ENCODE data around the gene AQP3. TPM values are rescaled to one million over a fixed set of nuclear protein-coding genes. Genes with fewer than 3 reads are reported as not detected.
A peak's percentile ranks its signal among the peaks of the same experiment; 100 is the strongest.

The AQP3 gene
- total RNA-seq, 1 experiment from 2014 or later, result 1.0 TPM

DNA sequence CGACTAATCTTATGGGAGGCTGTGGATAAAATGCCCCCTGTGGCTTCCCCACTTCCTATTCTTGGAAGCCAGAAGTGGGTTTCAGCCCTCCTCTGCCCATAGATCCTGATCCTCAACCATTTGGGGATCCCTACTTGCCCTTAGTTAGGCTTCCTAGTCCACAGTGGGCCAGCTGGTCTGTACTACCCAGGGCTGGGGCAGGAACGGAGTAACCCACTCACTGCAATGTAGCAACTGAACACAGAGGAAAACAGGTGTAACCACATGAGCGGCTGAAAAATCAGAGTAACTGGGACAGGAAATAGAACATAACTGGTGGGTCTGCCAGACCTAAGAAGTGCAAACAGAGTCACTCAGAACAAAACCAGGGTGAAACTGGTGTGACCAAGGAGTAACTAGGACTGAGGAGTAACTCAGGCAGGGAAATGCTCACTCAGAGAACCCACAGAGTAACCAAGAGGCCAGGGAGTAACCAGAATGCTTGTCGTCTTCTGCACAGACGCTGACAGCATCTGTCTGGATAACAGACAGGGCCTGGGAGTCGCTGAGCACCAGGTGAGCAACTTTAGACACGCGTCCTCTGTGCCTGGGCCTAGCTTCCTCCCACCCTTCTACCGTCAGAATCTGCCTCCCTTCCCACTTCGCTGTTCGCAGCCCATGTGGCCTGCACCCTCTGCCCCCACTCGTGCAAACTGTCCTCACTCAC lies 1.0 kb downstream of the AQP3 start:
- POLR2A ChIA-PET, result no interaction called here
- no peak overlapping the region for H3K27ac ChIP-seq (ENCODE audit: low read length)

GRCh38 chr9:33445389-33446239 lies 1.8 kb downstream of the AQP3 start:
- intact Hi-C loops (cut with micrococcal nuclease; ENCODE audit: unreplicated experiment), result no loop called here
- Histone ChIP-seq H3K27me3 (ENCODE audit: control insufficient read depth, insufficient read depth, low read length) (peaks cover 3% of the 10 kb centered on the region), H3K9me3 (ENCODE audit: control insufficient read depth, insufficient read depth, low read depth, low read length) (no peaks in the 10 kb centered on the region), H3K27ac (ENCODE audit: low read length) (no peak overlapping the region), H3K4me1 (ENCODE audit: control insufficient read depth, insufficient read depth, low read length) (peaks cover 7% of the 10 kb centered on the region; the same call in 1 of the 2 replicates), H3K36me3 (ENCODE audit: control insufficient read depth, insufficient read depth, low read length) (no peaks in the 10 kb centered on the region), H3K4me3 (ENCODE audit: low read depth in 2 of 2, low read length in 2 of 2) (no peak overlapping the region)
- ATAC-seq (no peak), DNase-seq (ENCODE audit: low read depth, low spot score) (no peak)
- TF ChIP-seq POLR2AphosphoS5 (IDR thresholded peaks at IDR 0.05; ENCODE audit: low read depth, low read length) (no peak), SIN3A (IDR thresholded peaks at IDR 0.05; ENCODE audit: borderline replicate concordance, insufficient read depth, low read depth, low read length) (no peak), TCF7L2 (IDR thresholded peaks at IDR 0.05; ENCODE audit: low read depth, low read length) (no peak)
- TF ChIP-seq, protein P1, sequence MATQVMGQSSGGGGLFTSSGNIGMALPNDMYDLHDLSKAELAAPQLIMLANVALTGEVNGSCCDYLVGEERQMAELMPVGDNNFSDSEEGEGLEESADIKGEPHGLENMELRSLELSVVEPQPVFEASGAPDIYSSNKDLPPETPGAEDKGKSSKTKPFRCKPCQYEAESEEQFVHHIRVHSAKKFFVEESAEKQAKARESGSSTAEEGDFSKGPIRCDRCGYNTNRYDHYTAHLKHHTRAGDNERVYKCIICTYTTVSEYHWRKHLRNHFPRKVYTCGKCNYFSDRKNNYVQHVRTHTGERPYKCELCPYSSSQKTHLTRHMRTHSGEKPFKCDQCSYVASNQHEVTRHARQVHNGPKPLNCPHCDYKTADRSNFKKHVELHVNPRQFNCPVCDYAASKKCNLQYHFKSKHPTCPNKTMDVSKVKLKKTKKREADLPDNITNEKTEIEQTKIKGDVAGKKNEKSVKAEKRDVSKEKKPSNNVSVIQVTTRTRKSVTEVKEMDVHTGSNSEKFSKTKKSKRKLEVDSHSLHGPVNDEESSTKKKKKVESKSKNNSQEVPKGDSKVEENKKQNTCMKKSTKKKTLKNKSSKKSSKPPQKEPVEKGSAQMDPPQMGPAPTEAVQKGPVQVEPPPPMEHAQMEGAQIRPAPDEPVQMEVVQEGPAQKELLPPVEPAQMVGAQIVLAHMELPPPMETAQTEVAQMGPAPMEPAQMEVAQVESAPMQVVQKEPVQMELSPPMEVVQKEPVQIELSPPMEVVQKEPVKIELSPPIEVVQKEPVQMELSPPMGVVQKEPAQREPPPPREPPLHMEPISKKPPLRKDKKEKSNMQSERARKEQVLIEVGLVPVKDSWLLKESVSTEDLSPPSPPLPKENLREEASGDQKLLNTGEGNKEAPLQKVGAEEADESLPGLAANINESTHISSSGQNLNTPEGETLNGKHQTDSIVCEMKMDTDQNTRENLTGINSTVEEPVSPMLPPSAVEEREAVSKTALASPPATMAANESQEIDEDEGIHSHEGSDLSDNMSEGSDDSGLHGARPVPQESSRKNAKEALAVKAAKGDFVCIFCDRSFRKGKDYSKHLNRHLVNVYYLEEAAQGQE (IDR thresholded peaks at IDR 0.05; ENCODE audit: insufficient read depth in 1 of 2, low read depth in 2 of 2, low read length in 1 of 2), result no peak
- TF ChIP-seq, protein P2, sequence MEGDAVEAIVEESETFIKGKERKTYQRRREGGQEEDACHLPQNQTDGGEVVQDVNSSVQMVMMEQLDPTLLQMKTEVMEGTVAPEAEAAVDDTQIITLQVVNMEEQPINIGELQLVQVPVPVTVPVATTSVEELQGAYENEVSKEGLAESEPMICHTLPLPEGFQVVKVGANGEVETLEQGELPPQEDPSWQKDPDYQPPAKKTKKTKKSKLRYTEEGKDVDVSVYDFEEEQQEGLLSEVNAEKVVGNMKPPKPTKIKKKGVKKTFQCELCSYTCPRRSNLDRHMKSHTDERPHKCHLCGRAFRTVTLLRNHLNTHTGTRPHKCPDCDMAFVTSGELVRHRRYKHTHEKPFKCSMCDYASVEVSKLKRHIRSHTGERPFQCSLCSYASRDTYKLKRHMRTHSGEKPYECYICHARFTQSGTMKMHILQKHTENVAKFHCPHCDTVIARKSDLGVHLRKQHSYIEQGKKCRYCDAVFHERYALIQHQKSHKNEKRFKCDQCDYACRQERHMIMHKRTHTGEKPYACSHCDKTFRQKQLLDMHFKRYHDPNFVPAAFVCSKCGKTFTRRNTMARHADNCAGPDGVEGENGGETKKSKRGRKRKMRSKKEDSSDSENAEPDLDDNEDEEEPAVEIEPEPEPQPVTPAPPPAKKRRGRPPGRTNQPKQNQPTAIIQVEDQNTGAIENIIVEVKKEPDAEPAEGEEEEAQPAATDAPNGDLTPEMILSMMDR (IDR thresholded peaks at IDR 0.05), result no peak
- ChIA-PET CTCF (no interaction called here), POLR2A (no interaction called here)
- BruUV-seq (replicated peaks), result no TSS peak
- in situ Hi-C loops (cut with HindIII; ENCODE audit: low pct_unique_long_range_greater_than_20kb, low sequenced_read_pairs), result no loop called here

More for the DNA sequence above, 1.0 kb downstream of the AQP3 start:
- 0 out of 2 replicates have a peak, but pooled peaks have one; percentile 15 for ATAC-seq
- peaks cover 7% of the 10 kb centered on the region; the same call in 1 of the 2 replicates for H3K4me1 ChIP-seq (ENCODE audit: control insufficient read depth, insufficient read depth, low read length)
- no peak overlapping the region for H3K4me3 ChIP-seq (ENCODE audit: low read depth in 2 of 2, low read length in 2 of 2)
- no peaks in the 10 kb centered on the region for H3K36me3 ChIP-seq (ENCODE audit: control insufficient read depth, insufficient read depth, low read length)
- intact Hi-C loops (cut with micrococcal nuclease; ENCODE audit: unreplicated experiment), result no loop called here
- no peak for DNase-seq (ENCODE audit: low read depth, low spot score)
- in situ Hi-C loops (cut with HindIII; ENCODE audit: low pct_unique_long_range_greater_than_20kb, low sequenced_read_pairs), result no loop called here
- TF ChIP-seq, protein P1 (IDR thresholded peaks at IDR 0.05; ENCODE audit: insufficient read depth in 1 of 2, low read depth in 2 of 2, low read length in 1 of 2), result no peak
- TF ChIP-seq SIN3A (IDR thresholded peaks at IDR 0.05; ENCODE audit: borderline replicate concordance, insufficient read depth, low read depth, low read length) (no peak), POLR2AphosphoS5 (IDR thresholded peaks at IDR 0.05; ENCODE audit: low read depth, low read length) (no peak), TCF7L2 (IDR thresholded peaks at IDR 0.05; ENCODE audit: low read depth, low read length) (no peak)
- TF ChIP-seq, protein P2 (IDR thresholded peaks at IDR 0.05), result no peak
- CTCF ChIA-PET, result interaction anchor here (1.2 kb wide), 1 partner anchor 71 kb away, joined by 14 read pairs; no protein-coding TSS in a partner anchor
- no peaks in the 10 kb centered on the region for H3K9me3 ChIP-seq (ENCODE audit: control insufficient read depth, insufficient read depth, low read depth, low read length)
- peaks cover 3% of the 10 kb centered on the region for H3K27me3 ChIP-seq (ENCODE audit: control insufficient read depth, insufficient read depth, low read length)
- BruUV-seq (replicated peaks), result no TSS peak
